GM23338 (cell line): ENCODE results near the gene FNDC8. TPM values are rescaled to one million over a fixed set of nuclear protein-coding genes. Genes with fewer than 3 reads are reported as not detected.

Source experiments
- ATAC-seq: fragments of 200-7000 bp; cut with Tn5 transposase; 3 replicates; pipeline ENCODE4 v1.9.1; 2020
- DNase-seq: peaks from one replicate; pipeline ENCODE4 v3.0.0-alpha.2; 2015; ENCODE audit warnings: low spot score
- H2AFZ ChIP-seq: fragments of 200-600 bp; sonication (generic); 2 replicates; pipeline ENCODE4 v1.8.0; 2016; ENCODE audit warnings: antibody characterized with exemption, mild to moderate bottlenecking, moderate library complexity
- H3F3A ChIP-seq: fragments of 200-600 bp; sonication (generic); replicated peaks from 2 replicates; pipeline ENCODE4 v1.8.0; 2017; ENCODE audit warnings: antibody characterized with exemption, mixed run types, low read depth
- H3K27ac ChIP-seq: fragments of 200-600 bp; sonication (generic); 2 replicates; pipeline ENCODE4 v1.6.1; 2016; ENCODE audit warnings: low read depth
- H3K27me3 ChIP-seq: fragments of 200-600 bp; sonication (generic); 2 replicates; pipeline ENCODE4 v1.8.0; 2016; ENCODE audit warnings: mild to moderate bottlenecking, mixed run types, moderate library complexity; ENCODE audit not compliant: insufficient read depth
- H3K36me3 ChIP-seq: fragments of 200-600 bp; sonication (generic); 2 replicates; pipeline ENCODE4 v1.8.0; 2016; ENCODE audit warnings: mild to moderate bottlenecking; ENCODE audit not compliant: insufficient read depth
- H3K4me1 ChIP-seq: fragments of 200-600 bp; sonication (generic); 2 replicates; pipeline ENCODE4 v1.8.0; 2016; ENCODE audit warnings: mild to moderate bottlenecking, moderate library complexity; ENCODE audit not compliant: insufficient read depth
- H3K4me2 ChIP-seq: fragments of 200-600 bp; sonication (generic); 2 replicates; pipeline ENCODE4 v1.7.1; 2017; ENCODE audit warnings: mixed run types
- H3K4me3 ChIP-seq: fragments of 200-600 bp; sonication (generic); 2 replicates; pipeline ENCODE4 v1.6.1; 2016; ENCODE audit warnings: mixed run types
- H3K79me2 ChIP-seq: fragments of 200-600 bp; sonication (generic); replicated peaks from 2 replicates; pipeline ENCODE4 v1.8.0; 2017; ENCODE audit warnings: mild to moderate bottlenecking; ENCODE audit not compliant: insufficient read depth
- H3K9me2 ChIP-seq: fragments of 200-600 bp; sonication (generic); 2 replicates; pipeline ENCODE4 v1.8.0; 2017; ENCODE audit not compliant: insufficient read depth
- H4K20me1 ChIP-seq: fragments of 200-600 bp; sonication (generic); replicated peaks from 2 replicates; pipeline ENCODE4 v1.8.0; 2017; ENCODE audit warnings: mild to moderate bottlenecking; ENCODE audit not compliant: insufficient read depth
- H3K27ac Mint-ChIP-seq: 2 replicates; pipeline ENCODE4 v1.8.0; 2020; ENCODE audit warnings: inconsistent platforms, mild to moderate bottlenecking, moderate library complexity, mixed read lengths
- H3K27me3 Mint-ChIP-seq: 3 replicates; pipeline ENCODE4 v1.8.0; 2022; ENCODE audit warnings: low read depth, mild to moderate bottlenecking, moderate library complexity, mixed read lengths, inconsistent platforms; ENCODE audit not compliant: insufficient read depth, poor library complexity
- H3K36me3 Mint-ChIP-seq: 3 replicates; pipeline ENCODE4 v1.8.0; 2021; ENCODE audit warnings: low read depth, mild to moderate bottlenecking, inconsistent platforms, moderate library complexity, mixed read lengths
- H3K4me1 Mint-ChIP-seq: 3 replicates; pipeline ENCODE4 v1.8.0; 2020; ENCODE audit warnings: mild to moderate bottlenecking, inconsistent platforms, mixed read lengths
- H3K4me3 Mint-ChIP-seq: 3 replicates; pipeline ENCODE4 v1.8.0; 2021; ENCODE audit warnings: moderate library complexity, mild to moderate bottlenecking, inconsistent platforms, mixed read lengths
- H3K9me3 Mint-ChIP-seq: 3 replicates; pipeline ENCODE4 v1.8.0; 2020; ENCODE audit warnings: moderate library complexity, mild to moderate bottlenecking, inconsistent platforms, mixed read lengths
- CREB1 ChIP-seq: fragments of 250-450 bp; sonication (Bioruptor Pico); IDR thresholded peaks from 2 replicates; pipeline ENCODE4 v1.5.0; 2020; ENCODE audit warnings: low read depth, mild to moderate bottlenecking, moderate library complexity
- EZH2 ChIP-seq: fragments of 200-600 bp; sonication (generic); IDR thresholded peaks from one replicate; pipeline ENCODE4 v1.8.0; 2017; ENCODE audit warnings: antibody characterized with exemption, mild to moderate bottlenecking, low read depth; ENCODE audit not compliant: unreplicated experiment
- EZH2phosphoT487 ChIP-seq: fragments of 200-600 bp; sonication (generic); IDR thresholded peaks from one replicate; pipeline ENCODE4 v1.8.1; 2018; ENCODE audit warnings: antibody characterized with exemption; ENCODE audit not compliant: unreplicated experiment
- JUNB ChIP-seq: IDR thresholded peaks from one replicate; pipeline ENCODE4 v1.6.1; 2016; ENCODE audit warnings: antibody characterized with exemption; ENCODE audit not compliant: unreplicated experiment
- NANOG ChIP-seq: IDR thresholded peaks from 2 replicates; pipeline ENCODE4 v1.6.1; 2016; ENCODE audit warnings: antibody characterized with exemption, borderline replicate concordance
- POLR2AphosphoS5 ChIP-seq: IDR thresholded peaks from 2 replicates; pipeline ENCODE4 v1.6.1; 2016; ENCODE audit warnings: antibody characterized with exemption, low read depth
- STAT1 ChIP-seq: IDR thresholded peaks from one replicate; pipeline ENCODE4 v1.6.1; 2016; ENCODE audit warnings: antibody characterized with exemption; ENCODE audit not compliant: unreplicated experiment
- ZNF114 ChIP-seq: fragments of 250-450 bp; sonication (Bioruptor Pico); IDR thresholded peaks from 2 replicates; pipeline ENCODE4 v1.5.0; 2020; ENCODE audit warnings: mild to moderate bottlenecking, moderate library complexity
- ZNF331 ChIP-seq: fragments of 250-450 bp; sonication (Bioruptor Pico); IDR thresholded peaks from 2 replicates; pipeline ENCODE4 v1.5.0; 2020; ENCODE audit warnings: low read depth, mild to moderate bottlenecking, moderate library complexity
- polyA plus RNA-seq: library from polyadenylated mRNA; unstranded; fragments of >200 nt; fragmentation: Nextera tagmentation; extraction: Ambion mirVana; gene quantifications from 2 replicates; pipeline ENCODE4 v1.2.1, GENCODE V29; 2016
- total RNA-seq: library from RNA; depleted of rRNA; stranded (reverse); fragments of >200 nt; shearing (Covaris generic); gene quantifications from 2 replicates; pipeline ENCODE4 v1.2.3, GENCODE V29; 2014
- TF ChIP-seq, protein P1 (sequence below): IDR thresholded peaks from 2 replicates; pipeline ENCODE4 v1.6.1; 2016; ENCODE audit warnings: antibody characterized with exemption
- TF ChIP-seq, protein P2 (sequence below), 2 experiments: fragments of 200-600 bp in 1 of 2; sonication (generic) in 1 of 2; conservative IDR thresholded peaks; 2 replicates each; pipeline versions ENCODE4 v1.5.1 to v1.6.1; 2016 to 2017; ENCODE audit warnings: antibody characterized with exemption in 2 of 2, low read depth in 2 of 2, mild to moderate bottlenecking in 2 of 2, moderate library complexity in 1 of 2
- TF ChIP-seq, protein P3 (sequence below): IDR thresholded peaks from one replicate; pipeline ENCODE4 v1.6.1; 2018; ENCODE audit warnings: antibody characterized with exemption; ENCODE audit not compliant: unreplicated experiment
- TF ChIP-seq, protein P4 (sequence below): fragments of 250-450 bp; sonication (Bioruptor Pico); IDR thresholded peaks from 2 replicates; pipeline ENCODE4 v1.5.0; 2020; ENCODE audit warnings: mild to moderate bottlenecking, moderate library complexity

FNDC8 gene
- total and polyA plus RNA-seq, 2 experiments from 2014 or later = not detected

DNA sequence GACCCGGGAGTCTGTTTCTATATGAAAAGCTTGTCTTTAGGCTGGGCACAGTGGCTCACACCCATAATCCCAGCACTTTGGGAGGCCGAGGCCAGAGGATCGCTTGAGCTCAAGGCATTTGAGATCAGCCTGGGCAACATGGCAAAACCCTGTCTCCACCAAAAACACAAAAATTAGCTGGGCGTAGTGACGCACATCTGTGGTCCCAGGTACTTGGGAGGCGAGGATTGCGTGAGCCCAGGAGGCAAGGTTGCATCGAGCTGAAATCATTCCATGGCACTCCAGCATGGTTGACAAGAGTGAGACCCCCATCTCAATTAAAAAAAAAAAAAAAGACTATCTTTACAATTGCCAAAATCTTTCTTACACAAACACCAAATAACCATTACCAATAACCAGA lies 35.3 kb upstream of the FNDC8 start:
- no peak overlapping the region for H3K27ac ChIP-seq
- TF ChIP-seq EZH2phosphoT487 (no peak), STAT1 (no peak), JUNB (no peak), CREB1 (CRISPR knock-in tag) (no peak), POLR2AphosphoS5 (no peak), ZNF331 (CRISPR knock-in tag) (no peak), EZH2 (no peak), NANOG (no peak), ZNF114 (CRISPR knock-in tag) (no peak)
- TF ChIP-seq, protein P1, sequence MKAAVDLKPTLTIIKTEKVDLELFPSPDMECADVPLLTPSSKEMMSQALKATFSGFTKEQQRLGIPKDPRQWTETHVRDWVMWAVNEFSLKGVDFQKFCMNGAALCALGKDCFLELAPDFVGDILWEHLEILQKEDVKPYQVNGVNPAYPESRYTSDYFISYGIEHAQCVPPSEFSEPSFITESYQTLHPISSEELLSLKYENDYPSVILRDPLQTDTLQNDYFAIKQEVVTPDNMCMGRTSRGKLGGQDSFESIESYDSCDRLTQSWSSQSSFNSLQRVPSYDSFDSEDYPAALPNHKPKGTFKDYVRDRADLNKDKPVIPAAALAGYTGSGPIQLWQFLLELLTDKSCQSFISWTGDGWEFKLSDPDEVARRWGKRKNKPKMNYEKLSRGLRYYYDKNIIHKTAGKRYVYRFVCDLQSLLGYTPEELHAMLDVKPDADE = no peak
- TF ChIP-seq, protein P2, sequence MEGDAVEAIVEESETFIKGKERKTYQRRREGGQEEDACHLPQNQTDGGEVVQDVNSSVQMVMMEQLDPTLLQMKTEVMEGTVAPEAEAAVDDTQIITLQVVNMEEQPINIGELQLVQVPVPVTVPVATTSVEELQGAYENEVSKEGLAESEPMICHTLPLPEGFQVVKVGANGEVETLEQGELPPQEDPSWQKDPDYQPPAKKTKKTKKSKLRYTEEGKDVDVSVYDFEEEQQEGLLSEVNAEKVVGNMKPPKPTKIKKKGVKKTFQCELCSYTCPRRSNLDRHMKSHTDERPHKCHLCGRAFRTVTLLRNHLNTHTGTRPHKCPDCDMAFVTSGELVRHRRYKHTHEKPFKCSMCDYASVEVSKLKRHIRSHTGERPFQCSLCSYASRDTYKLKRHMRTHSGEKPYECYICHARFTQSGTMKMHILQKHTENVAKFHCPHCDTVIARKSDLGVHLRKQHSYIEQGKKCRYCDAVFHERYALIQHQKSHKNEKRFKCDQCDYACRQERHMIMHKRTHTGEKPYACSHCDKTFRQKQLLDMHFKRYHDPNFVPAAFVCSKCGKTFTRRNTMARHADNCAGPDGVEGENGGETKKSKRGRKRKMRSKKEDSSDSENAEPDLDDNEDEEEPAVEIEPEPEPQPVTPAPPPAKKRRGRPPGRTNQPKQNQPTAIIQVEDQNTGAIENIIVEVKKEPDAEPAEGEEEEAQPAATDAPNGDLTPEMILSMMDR (conservative IDR thresholded peaks at IDR 0.05; ENCODE audit: low read depth in 2 of 2) = no peak
- TF ChIP-seq, protein P3, sequence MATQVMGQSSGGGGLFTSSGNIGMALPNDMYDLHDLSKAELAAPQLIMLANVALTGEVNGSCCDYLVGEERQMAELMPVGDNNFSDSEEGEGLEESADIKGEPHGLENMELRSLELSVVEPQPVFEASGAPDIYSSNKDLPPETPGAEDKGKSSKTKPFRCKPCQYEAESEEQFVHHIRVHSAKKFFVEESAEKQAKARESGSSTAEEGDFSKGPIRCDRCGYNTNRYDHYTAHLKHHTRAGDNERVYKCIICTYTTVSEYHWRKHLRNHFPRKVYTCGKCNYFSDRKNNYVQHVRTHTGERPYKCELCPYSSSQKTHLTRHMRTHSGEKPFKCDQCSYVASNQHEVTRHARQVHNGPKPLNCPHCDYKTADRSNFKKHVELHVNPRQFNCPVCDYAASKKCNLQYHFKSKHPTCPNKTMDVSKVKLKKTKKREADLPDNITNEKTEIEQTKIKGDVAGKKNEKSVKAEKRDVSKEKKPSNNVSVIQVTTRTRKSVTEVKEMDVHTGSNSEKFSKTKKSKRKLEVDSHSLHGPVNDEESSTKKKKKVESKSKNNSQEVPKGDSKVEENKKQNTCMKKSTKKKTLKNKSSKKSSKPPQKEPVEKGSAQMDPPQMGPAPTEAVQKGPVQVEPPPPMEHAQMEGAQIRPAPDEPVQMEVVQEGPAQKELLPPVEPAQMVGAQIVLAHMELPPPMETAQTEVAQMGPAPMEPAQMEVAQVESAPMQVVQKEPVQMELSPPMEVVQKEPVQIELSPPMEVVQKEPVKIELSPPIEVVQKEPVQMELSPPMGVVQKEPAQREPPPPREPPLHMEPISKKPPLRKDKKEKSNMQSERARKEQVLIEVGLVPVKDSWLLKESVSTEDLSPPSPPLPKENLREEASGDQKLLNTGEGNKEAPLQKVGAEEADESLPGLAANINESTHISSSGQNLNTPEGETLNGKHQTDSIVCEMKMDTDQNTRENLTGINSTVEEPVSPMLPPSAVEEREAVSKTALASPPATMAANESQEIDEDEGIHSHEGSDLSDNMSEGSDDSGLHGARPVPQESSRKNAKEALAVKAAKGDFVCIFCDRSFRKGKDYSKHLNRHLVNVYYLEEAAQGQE = no peak
- TF ChIP-seq, protein P4, sequence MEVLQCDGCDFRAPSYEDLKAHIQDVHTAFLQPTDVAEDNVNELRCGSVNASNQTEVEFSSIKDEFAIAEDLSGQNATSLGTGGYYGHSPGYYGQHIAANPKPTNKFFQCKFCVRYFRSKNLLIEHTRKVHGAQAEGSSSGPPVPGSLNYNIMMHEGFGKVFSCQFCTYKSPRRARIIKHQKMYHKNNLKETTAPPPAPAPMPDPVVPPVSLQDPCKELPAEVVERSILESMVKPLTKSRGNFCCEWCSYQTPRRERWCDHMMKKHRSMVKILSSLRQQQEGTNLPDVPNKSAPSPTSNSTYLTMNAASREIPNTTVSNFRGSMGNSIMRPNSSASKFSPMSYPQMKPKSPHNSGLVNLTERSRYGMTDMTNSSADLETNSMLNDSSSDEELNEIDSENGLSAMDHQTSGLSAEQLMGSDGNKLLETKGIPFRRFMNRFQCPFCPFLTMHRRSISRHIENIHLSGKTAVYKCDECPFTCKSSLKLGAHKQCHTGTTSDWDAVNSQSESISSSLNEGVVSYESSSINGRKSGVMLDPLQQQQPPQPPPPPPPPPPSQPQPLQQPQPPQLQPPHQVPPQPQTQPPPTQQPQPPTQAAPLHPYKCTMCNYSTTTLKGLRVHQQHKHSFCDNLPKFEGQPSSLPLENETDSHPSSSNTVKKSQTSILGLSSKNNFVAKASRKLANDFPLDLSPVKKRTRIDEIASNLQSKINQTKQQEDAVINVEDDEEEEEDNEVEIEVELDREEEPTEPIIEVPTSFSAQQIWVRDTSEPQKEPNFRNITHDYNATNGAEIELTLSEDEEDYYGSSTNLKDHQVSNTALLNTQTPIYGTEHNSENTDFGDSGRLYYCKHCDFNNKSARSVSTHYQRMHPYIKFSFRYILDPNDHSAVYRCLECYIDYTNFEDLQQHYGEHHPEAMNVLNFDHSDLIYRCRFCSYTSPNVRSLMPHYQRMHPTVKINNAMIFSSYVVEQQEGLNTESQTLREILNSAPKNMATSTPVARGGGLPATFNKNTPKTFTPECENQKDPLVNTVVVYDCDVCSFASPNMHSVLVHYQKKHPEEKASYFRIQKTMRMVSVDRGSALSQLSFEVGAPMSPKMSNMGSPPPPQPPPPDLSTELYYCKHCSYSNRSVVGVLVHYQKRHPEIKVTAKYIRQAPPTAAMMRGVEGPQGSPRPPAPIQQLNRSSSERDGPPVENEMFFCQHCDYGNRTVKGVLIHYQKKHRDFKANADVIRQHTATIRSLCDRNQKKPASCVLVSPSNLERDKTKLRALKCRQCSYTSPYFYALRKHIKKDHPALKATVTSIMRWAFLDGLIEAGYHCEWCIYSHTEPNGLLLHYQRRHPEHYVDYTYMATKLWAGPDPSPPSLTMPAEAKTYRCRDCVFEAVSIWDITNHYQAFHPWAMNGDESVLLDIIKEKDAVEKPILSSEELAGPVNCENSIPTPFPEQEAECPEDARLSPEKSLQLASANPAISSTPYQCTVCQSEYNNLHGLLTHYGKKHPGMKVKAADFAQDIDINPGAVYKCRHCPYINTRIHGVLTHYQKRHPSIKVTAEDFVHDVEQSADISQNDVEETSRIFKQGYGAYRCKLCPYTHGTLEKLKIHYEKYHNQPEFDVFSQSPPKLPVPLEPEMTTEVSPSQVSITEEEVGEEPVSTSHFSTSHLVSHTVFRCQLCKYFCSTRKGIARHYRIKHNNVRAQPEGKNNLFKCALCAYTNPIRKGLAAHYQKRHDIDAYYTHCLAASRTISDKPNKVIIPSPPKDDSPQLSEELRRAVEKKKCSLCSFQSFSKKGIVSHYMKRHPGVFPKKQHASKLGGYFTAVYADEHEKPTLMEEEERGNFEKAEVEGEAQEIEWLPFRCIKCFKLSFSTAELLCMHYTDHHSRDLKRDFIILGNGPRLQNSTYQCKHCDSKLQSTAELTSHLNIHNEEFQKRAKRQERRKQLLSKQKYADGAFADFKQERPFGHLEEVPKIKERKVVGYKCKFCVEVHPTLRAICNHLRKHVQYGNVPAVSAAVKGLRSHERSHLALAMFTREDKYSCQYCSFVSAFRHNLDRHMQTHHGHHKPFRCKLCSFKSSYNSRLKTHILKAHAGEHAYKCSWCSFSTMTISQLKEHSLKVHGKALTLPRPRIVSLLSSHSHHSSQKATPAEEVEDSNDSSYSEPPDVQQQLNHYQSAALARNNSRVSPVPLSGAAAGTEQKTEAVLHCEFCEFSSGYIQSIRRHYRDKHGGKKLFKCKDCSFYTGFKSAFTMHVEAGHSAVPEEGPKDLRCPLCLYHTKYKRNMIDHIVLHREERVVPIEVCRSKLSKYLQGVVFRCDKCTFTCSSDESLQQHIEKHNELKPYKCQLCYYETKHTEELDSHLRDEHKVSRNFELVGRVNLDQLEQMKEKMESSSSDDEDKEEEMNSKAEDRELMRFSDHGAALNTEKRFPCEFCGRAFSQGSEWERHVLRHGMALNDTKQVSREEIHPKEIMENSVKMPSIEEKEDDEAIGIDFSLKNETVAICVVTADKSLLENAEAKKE = no peak
- H3K4me2 ChIP-seq = peak overlapping the region; percentile 97; the same call in 1 of the 2 replicates

More for the DNA sequence above, 35.3 kb upstream of the FNDC8 start:
- no peak overlapping the region for H3K4me3 ChIP-seq
- Mint-ChIP-seq H3K9me3 (no peaks in the 10 kb centered on the region; the same call in 2 of the 3 replicates), H3K4me1 (peaks cover 63% of the 10 kb centered on the region), H3K4me3 (no peak overlapping the region), H3K27me3 (peaks cover 10% of the 10 kb centered on the region), H3K27ac (peak overlapping the region; percentile 17; the same call in 1 of the 2 replicates), H3K36me3 (no peaks in the 10 kb centered on the region; the same call in 2 of the 3 replicates)
- peaks cover 8% of the 10 kb centered on the region; the same call in 1 of the 2 replicates for H3K27me3 ChIP-seq
- ATAC-seq (no peak), DNase-seq (no peak)
- H2AFZ ChIP-seq = no peak overlapping the region
- peaks cover 77% of the 10 kb centered on the region for H3K4me1 ChIP-seq
- H3K9me2 ChIP-seq = no peaks in the 10 kb centered on the region
- H3K79me2 ChIP-seq = peaks cover 11% of the 10 kb centered on the region
- no peaks in the 10 kb centered on the region for H4K20me1 ChIP-seq
- no peaks in the 10 kb centered on the region for H3K36me3 ChIP-seq
- H3F3A ChIP-seq = peaks cover 10% of the 10 kb centered on the region; the same call in 1 of the 2 replicates
